SK-N-SH (cell line): ENCODE results near the gene SLC66A3. TPM values are rescaled to one million over a fixed set of nuclear protein-coding genes. Genes with fewer than 3 reads are reported as not detected.

ENCODE experiments used
- polyA plus RNA-seq, 3 experiments: library from polyadenylated mRNA; depleted of rRNA; stranded (reverse); fragments of >200 nt; gene quantifications; 2 replicates each; pipeline ENCODE4 v1.2.3, GENCODE V29; 2012

SLC66A3 gene
- polyA plus RNA-seq, 1 of the 3 experiments (the other 2 are of a cell fraction) = 49.0 TPM

Other genes starting within 250 kb of the SLC66A3 start
- 0.16 and 0.23 TPM in 2 replicates for gene KCNF1, start 243.5 kb upstream of the SLC66A3 start, polyA plus RNA-seq (2012; rRNA removed)
- 4.2 and 4.9 TPM in 2 replicates for gene ROCK2, start 189.2 kb downstream of the SLC66A3 start, polyA plus RNA-seq (2012; rRNA removed)